ENCODE measurements around the gene TACR2. TPM values are rescaled to one million over a fixed set of nuclear protein-coding genes. Genes with fewer than 3 reads are reported as not detected.

Gene TACR2
- total RNA-seq, 1 donor from 2014 or later = not detected

- POLR2A ChIA-PET = no interaction called here
These were observed 32.4 kb downstream of the TACR2 start for GRCh38 chr10:69384320-69384719.

DNA sequence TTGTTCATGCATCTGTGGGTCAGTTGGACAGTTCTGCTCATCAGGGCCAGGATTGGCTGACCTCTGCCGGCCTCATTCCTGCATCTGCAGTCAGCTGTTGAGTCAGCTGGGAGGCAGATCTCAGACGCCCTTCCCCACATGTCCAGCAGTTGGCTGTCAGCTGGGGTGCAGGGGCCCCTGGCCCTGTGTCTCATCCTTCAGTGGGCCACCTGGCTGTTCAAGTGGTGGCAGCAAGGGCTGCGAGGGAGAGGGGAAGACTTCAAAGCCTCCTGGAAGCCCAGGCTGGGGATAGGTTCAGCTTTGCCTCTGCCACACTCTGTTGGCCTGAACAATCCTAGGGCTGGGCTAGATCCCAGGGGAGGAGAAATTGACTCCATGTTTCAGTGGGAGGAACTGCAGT, 33.2 kb downstream of the TACR2 start:
- CTCF ChIA-PET = interaction anchor here (0.7 kb wide), 1 partner anchor 9 kb away, joined by 3 read pairs; no protein-coding TSS in a partner anchor
- H3K27ac Mint-ChIP-seq = no peak overlapping the region

More at GRCh38 chr10:69384320-69384719, 32.4 kb downstream of the TACR2 start:
- H3K4me1 Mint-ChIP-seq = no peaks in the 10 kb centered on the region
- ATAC-seq (ENCODE audit: low read depth) (no peak), DNase-seq (no peak)
- CTCF ChIA-PET = interaction anchor here (0.7 kb wide), 1 partner anchor 9 kb away, joined by 3 read pairs; no protein-coding TSS in a partner anchor
- no peaks in the 10 kb centered on the region for H3K9me3 Mint-ChIP-seq
- no peaks in the 10 kb centered on the region for H3K27me3 Mint-ChIP-seq
- no peak overlapping the region for H3K27ac Mint-ChIP-seq
- H3K36me3 Mint-ChIP-seq (ENCODE audit: low read depth) = peaks cover 89% of the 10 kb centered on the region
- intact Hi-C loops (cut with micrococcal nuclease) = no loop called here
- H3K4me3 Mint-ChIP-seq = no peak overlapping the region
- TF ChIP-seq, protein P1, sequence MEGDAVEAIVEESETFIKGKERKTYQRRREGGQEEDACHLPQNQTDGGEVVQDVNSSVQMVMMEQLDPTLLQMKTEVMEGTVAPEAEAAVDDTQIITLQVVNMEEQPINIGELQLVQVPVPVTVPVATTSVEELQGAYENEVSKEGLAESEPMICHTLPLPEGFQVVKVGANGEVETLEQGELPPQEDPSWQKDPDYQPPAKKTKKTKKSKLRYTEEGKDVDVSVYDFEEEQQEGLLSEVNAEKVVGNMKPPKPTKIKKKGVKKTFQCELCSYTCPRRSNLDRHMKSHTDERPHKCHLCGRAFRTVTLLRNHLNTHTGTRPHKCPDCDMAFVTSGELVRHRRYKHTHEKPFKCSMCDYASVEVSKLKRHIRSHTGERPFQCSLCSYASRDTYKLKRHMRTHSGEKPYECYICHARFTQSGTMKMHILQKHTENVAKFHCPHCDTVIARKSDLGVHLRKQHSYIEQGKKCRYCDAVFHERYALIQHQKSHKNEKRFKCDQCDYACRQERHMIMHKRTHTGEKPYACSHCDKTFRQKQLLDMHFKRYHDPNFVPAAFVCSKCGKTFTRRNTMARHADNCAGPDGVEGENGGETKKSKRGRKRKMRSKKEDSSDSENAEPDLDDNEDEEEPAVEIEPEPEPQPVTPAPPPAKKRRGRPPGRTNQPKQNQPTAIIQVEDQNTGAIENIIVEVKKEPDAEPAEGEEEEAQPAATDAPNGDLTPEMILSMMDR (IDR thresholded peaks at IDR 0.05) = no peak

DNA sequence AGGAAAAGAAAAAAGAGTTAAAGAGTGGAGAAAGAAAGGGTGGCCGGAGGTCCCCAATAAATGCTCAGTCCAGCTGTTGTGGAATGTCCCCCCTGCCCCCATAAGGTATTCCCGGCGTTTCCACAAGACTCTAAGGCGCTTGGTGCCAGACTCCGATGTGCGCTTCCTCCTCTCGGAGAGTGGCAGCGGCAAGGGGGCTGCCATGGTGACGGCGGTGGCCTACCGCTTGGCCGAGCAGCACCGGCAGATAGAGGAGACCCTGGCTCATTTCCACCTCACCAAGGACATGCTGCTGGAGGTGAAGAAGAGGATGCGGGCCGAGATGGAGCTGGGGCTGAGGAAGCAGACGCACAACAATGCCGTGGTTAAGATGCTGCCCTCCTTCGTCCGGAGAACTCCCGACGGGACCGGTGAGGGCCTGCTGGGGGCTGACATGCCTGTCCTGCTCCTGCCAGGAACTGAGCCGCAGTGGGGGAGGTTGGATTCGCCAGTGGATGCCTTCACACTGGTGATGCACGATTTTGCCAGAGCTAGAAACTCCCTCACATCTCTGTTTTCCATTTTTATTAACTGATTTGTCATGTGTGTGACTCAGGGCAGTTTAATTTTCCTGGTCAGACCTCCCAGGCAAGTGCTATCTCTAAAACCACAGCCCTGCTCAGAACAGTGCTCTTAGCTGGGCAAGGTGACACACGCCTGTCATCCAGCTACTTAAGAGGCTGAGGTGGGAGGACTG, 34.2 kb downstream of the TACR2 start:
- H3K4me1 Mint-ChIP-seq = peaks cover 11% of the 10 kb centered on the region
- peaks cover 84% of the 10 kb centered on the region for H3K36me3 Mint-ChIP-seq (ENCODE audit: low read depth)

More for the DNA sequence above, 33.2 kb downstream of the TACR2 start:
- Mint-ChIP-seq H3K9me3 (no peaks in the 10 kb centered on the region), H3K27me3 (no peaks in the 10 kb centered on the region), H3K4me3 (no peak overlapping the region), H3K36me3 (ENCODE audit: low read depth) (peaks cover 86% of the 10 kb centered on the region), H3K4me1 (peaks cover 3% of the 10 kb centered on the region)
- ATAC-seq (ENCODE audit: low read depth) = no peak
- TF ChIP-seq, protein P1 (IDR thresholded peaks at IDR 0.05) = no peak
- no peak for DNase-seq
- intact Hi-C loops (cut with micrococcal nuclease) = no loop called here
- POLR2A ChIA-PET = no interaction called here

GRCh38 chr10:69379800-69380199, 36.9 kb downstream of the TACR2 start:
- Mint-ChIP-seq H3K4me3 (no peak overlapping the region), H3K27ac (no peak overlapping the region), H3K9me3 (no peaks in the 10 kb centered on the region), H3K36me3 (ENCODE audit: low read depth) (peaks cover 80% of the 10 kb centered on the region), H3K27me3 (no peaks in the 10 kb centered on the region), H3K4me1 (peaks cover 11% of the 10 kb centered on the region)
- POLR2A ChIA-PET = no interaction called here
- CTCF ChIA-PET = no interaction called here
- intact Hi-C loops (cut with micrococcal nuclease) = no loop called here
- DNase-seq (no peak), ATAC-seq (ENCODE audit: low read depth) (no peak)
- TF ChIP-seq, protein P1 (IDR thresholded peaks at IDR 0.05) = no peak

More for the DNA sequence above, 34.2 kb downstream of the TACR2 start:
- no peak for ATAC-seq (ENCODE audit: low read depth)
- DNase-seq = no peak
- ChIA-PET POLR2A (no interaction called here), CTCF (no interaction called here)
- intact Hi-C loops (cut with micrococcal nuclease) = no loop called here
- no peak overlapping the region for H3K4me3 Mint-ChIP-seq
- no peak overlapping the region for H3K27ac Mint-ChIP-seq
- TF ChIP-seq, protein P1 (IDR thresholded peaks at IDR 0.05) = no peak
- H3K9me3 Mint-ChIP-seq = no peaks in the 10 kb centered on the region
- H3K27me3 Mint-ChIP-seq = no peaks in the 10 kb centered on the region

GRCh38 chr10:69377933-69378332, 38.8 kb downstream of the TACR2 start:
- H3K36me3 Mint-ChIP-seq (ENCODE audit: low read depth) = peaks cover 77% of the 10 kb centered on the region
- intact Hi-C loops (cut with micrococcal nuclease) = no loop called here
- H3K4me1 Mint-ChIP-seq = peaks cover 11% of the 10 kb centered on the region
- peak overlapping the region; percentile 68 for H3K27ac Mint-ChIP-seq
- no peaks in the 10 kb centered on the region for H3K9me3 Mint-ChIP-seq
- no peak overlapping the region for H3K4me3 Mint-ChIP-seq
- no peak for DNase-seq
- ChIA-PET POLR2A (interaction anchor here (0.6 kb wide), 1 partner anchor 51 kb away, joined by 5 read pairs; no protein-coding TSS in a partner anchor), CTCF (no interaction called here)
- TF ChIP-seq, protein P1 (IDR thresholded peaks at IDR 0.05) = no peak
- ATAC-seq (ENCODE audit: low read depth) = no peak
- no peaks in the 10 kb centered on the region for H3K27me3 Mint-ChIP-seq
